HG02759 (cell line): ENCODE measurements around the gene TOGARAM1.

ENCODE experiments used
- ATAC-seq: cut with Tn5 transposase; IDR thresholded peaks from one replicate; pipeline ENCODE4 v1.9.1; 2021; ENCODE audit warnings: mild to moderate bottlenecking, moderate library complexity; ENCODE audit not compliant: unreplicated experiment

The TOGARAM1 gene

DNA sequence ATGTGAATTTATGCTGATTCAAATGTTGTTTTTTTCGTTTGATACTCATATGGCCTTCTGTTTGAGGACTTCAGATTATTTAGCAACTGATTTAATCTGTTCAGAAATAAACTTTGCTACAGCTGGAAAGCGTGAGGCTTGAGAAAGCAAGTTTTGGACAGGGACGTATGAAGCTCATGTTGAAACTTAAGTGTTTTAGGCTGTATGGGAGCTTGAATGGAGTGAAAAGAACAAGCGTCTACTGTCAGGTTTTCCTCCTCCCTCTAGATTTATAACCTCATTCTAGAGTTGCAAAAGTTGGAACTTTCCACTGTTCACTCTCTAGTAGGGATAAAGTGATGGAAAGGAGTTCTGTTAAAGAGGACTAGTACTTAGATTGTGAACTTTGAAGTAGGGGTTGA lies 123.0 kb downstream of the TOGARAM1 start:
- ATAC-seq = no peak

DNA sequence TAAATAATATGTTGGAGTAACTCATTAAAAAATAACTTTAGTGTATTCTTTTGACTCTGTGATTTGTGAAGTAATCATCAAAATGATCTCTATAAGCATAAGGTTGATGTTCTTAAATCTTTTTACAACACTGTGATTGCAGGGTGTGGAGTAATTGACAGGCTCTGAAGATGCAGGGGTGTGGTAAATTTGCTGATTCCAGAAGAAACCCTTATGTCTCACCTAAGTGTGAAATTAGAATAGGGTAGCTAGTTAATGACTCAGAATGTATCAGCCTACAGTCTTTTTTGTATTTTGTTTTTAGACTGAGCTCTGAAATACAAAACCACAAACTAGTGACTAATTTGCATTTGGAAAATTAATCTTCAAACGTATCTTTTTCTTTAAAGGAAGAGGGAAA lies 127.8 kb downstream of the TOGARAM1 start:
- ATAC-seq = peak; percentile 86

DNA sequence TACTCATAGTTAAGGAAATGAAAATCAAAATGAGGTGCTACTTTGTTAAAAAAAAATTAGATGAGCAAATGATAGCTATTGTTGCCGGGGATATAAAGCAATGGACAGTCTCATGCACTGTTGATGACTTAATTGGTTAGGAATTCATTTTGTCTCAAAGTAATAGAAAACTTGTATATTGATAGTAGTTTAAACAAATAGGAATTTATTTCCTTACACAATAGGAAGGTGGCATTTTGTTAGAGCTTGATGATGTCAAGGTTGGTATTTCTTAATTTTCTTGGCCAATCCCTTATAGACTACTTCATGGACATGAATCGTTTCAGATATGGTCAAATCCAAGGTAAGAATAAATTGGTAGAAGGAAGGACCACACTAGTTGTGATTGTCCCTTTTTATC lies 129.7 kb downstream of the TOGARAM1 start:
- ATAC-seq = no peak

DNA sequence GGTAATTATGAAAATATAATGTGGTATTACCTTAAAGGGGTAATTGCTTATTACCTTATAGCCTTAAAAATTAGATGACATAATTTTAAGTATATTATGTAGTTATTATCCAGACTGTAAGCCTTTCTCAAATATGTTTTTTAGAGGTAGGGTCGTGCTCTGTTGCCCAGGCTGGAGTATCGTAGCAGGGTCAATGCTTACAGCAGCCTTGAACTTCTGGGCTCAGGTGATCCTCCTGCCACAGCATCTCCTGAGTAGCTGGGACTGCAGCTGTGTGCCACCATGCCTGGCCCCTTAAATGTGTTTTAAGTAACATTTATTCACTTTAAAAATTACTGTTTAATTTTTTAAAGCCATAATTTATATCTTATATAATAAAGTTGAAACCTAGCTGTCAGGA lies 132.3 kb downstream of the TOGARAM1 start:
- ATAC-seq = no peak

DNA sequence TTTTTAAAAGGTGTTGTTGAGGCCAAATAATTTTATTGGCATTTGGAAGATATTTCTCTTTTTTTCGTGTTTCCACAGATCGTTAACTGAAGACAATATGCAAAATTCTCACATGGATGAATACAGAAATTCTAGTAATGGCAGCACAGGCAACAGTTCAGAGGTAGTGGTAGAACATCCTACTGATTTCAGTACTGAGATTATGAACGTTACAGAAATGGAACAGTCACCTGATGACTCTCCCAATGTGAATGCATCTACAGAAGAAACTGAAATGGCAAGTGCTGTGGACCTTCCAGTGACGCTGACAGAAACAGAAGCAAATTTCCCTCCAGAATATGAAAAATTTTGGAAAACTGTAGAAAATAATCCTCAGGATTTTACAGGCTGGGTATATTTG lies 133.2 kb downstream of the TOGARAM1 start:
- no peak for ATAC-seq

DNA sequence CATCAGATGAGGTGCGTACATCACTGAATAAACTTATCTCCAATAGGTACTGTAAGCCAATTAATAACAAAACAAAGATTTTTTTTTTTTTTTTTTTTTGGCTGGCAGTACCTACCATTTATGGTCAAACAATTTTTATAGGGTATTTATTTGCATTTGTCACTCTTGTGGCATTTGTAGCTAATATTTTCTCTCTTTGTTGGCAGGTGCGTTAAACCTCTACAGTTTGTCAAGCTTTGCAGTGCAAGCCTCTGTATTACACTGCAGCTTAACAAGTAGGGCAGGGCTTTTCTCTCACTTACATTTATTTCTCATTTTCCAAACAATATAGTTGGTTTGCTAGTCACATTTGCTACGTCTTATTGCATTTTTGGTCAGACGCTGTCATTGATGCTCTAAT lies 134.2 kb downstream of the TOGARAM1 start:
- ATAC-seq = no peak

DNA sequence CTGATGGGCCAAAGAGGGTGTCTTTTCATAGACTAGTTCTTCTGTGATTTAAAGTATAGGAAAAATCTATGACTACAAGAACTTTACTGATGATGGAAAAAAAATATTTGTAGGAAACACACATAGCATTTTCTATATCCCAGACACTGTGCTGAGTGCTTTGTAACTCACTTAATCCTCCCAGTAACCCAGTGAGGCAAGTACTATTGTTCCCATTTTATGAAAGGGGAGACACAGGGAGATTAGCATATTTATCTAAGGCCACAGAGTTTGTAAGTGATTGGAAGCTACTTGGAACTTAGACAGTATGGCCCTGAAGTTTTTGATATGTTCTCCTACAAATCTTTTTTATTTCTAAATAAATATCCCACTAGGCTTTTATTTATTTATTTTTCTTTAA lies 141.8 kb downstream of the TOGARAM1 start:
- no peak for ATAC-seq

DNA sequence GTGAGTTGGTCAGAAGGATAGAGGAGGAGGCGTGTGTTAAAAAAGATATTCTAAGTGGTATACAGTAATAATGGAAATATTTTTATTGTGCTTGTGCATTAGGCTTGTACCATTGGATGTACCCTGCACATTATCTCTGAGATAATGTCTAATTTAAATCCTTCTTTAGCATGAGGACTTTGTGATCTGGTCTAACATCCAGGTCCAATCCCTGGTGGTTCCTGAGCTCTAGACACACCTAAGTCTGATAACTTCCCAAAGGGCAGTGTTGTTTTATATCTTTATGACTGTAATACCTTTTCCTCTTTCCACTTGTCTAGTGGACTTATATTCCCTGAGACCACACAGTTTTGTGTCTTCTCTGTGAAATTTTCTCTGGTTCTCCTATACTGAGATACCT lies 142.6 kb downstream of the TOGARAM1 start:
- no peak for ATAC-seq

DNA sequence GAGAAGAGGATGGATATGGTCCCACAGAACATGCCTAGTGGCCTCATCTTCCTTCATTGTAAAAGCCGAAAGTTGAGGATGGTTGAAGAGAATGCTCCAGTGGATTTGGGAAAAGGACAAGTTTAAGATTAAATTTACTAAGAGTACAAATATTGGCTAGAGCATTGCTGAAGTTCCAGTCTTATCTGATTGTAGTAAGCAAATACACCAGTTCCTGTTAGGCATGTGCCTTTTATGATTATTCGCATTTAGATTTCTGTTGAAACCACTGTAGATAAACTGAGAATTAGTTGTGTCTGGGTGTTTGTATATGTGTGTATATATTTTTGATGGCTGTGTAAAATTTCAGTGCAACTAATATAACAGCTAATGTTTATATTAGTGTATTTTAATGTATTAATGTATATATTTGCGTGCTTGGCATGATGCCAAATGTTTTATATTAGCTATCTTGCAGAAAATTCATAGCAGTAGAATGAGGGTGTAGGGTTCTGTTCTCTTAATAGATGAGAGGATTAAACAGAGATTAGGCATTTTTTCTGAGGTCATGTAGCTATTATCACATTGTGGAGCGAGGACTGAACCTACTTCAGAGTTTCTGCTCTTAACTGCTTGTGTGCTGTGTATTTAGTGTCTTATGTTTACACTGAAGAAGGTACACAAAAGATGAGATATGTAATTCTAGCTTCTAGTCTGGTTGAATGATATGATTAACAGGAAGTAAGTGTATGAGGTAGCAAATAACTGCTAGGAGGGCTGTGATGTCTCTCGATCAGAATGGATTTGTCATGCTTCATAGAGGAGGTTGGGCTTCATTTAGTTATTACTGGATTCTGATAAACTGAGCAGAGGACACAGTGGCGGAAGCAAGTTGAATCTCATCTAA lies 151.1 kb downstream of the TOGARAM1 start:
- ATAC-seq = no peak

DNA sequence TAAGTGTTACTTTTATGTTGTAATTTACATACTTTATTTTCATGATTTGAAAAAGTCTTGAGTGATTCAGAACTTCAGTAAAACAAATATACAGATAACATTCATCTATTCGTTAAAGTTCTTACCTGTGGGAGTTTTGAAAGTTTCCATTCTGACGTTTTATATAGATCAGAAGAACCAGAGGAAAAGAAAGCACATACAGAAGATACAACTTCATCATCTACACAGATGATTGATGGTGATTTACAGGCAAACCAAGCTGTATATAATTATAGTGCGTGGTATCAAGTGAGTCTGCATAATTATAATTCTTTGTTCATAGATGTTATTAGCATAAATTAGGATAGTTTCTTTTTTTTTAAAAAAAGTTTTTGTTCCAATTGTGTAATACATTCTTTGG lies 152.3 kb downstream of the TOGARAM1 start:
- ATAC-seq = no peak

DNA sequence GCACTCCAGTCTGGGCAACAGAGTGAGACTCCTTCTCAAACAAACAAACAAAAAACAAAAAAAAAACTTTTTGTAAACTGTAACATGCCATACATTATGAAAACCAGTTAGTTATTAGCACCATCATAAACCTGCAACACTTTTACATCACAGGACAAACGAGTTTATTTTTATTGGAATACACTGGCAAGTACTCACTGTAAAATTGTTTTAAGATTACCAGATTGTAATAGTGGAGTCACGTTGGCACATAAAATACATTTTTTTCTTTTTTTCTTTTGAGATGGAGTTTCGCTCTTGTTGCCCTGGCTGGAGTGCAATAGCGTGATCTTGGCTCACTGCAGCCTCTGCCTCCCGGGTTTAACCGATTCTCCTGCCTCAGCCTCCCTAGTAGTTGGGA lies 156.6 kb downstream of the TOGARAM1 start:
- no peak for ATAC-seq

DNA sequence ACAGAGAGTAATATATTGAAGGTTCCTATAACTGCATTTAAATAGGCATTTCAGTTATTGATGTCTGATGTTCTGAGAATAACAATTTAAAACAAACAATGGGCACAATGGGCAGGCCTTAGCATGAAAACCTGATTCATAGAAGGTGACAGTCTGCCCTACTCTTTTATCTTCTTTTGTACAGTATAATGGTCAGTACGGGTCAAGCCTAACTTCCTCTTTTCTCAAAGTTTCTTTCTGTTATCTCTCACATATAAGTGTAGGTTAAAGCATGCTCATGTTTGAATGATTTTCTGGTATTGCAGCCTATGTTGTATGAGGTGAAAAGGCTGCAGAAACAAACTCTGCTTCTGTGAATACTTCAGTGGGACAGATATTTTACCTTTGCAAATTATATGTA lies 158.1 kb downstream of the TOGARAM1 start:
- no peak for ATAC-seq

DNA sequence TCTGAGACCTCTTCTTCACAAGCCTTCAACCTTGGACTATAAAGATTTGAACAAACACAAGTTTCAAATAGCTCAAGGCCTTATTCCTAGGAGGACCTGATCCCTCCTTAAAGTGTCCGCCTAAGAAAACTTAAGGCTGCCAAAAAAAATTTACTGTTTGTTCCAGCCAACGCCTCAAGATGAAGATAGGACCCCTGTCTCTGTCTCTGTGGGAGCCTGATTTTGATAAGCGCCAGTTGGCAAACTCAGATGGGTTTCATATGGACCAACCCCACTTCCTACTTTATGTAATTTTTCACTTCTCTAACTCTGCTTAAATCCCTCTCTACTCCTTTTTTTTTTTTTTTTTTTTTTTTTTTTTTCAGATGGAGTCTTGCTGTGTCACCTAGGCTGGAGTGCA lies 161.3 kb downstream of the TOGARAM1 start:
- no peak for ATAC-seq
